OCI-LY3 (cell line): Measurements from ENCODE around the gene OMP.

Source experiments
- EZH2phosphoT487 ChIP-seq: fragments of 200-600 bp; shearing (Covaris generic); IDR thresholded peaks from 2 replicates; pipeline ENCODE4 v1.6.1; 2018; ENCODE audit warnings: antibody characterized with exemption, mixed run types, low read depth
- TF ChIP-seq, protein P1 (sequence below): fragments of 200-600, 300-600 bp; sonication (generic); IDR thresholded peaks from 2 replicates; pipeline ENCODE4 v1.5.1; 2014; ENCODE audit warnings: antibody characterized with exemption, low read length, low read depth

DNA sequence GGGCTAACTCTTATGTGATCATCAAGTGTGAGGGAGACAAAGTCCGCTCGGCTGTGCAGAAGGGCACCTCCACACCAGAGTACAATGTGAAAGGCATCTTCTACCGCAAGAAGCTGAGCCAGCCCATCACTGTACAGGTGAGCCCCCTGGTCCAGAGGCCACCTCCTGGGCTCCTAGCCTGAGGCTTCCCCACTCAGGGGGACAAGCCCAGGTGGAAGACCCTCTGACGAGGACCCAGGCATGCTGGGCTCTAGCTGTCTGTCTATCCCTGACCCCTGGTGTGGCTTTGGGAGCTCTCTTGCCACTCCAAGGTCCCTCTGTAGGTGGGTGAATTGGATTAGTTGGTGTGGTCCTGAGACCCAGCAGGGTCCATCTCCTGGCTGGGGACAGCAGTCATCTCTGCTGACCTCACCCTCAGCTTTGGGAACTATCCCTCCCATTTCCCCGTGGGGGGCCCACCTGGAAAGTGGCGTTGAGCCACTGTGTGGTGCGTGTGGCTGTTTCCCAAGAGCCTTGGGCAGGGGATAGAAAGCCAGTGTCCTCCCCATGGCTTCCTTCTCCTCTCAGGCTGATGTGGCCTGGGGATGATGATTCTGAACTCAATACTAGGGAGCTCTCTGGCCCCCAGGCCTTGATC is 20.1 kb downstream of the OMP start:
- TF ChIP-seq, protein P1, sequence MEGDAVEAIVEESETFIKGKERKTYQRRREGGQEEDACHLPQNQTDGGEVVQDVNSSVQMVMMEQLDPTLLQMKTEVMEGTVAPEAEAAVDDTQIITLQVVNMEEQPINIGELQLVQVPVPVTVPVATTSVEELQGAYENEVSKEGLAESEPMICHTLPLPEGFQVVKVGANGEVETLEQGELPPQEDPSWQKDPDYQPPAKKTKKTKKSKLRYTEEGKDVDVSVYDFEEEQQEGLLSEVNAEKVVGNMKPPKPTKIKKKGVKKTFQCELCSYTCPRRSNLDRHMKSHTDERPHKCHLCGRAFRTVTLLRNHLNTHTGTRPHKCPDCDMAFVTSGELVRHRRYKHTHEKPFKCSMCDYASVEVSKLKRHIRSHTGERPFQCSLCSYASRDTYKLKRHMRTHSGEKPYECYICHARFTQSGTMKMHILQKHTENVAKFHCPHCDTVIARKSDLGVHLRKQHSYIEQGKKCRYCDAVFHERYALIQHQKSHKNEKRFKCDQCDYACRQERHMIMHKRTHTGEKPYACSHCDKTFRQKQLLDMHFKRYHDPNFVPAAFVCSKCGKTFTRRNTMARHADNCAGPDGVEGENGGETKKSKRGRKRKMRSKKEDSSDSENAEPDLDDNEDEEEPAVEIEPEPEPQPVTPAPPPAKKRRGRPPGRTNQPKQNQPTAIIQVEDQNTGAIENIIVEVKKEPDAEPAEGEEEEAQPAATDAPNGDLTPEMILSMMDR: no peak
- TF ChIP-seq EZH2phosphoT487: no peak
